Neural progenitor cell (in vitro differentiated cells): ENCODE data around the gene ANKFY1. TPM values are rescaled to one million over a fixed set of nuclear protein-coding genes. Genes with fewer than 3 reads are reported as not detected.

Source experiments
- DNase-seq: peaks from one replicate; pipeline ENCODE4 v3.0.0-alpha.2; 2016; ENCODE audit warnings: low spot score
- H2AFZ ChIP-seq: fragments of 200-600 bp; sonication (generic); replicated peaks from 2 replicates; pipeline ENCODE4 v1.6.1; 2016; ENCODE audit warnings: antibody characterized with exemption
- H3F3A ChIP-seq: fragments of 200-600 bp; sonication (generic); 2 replicates; pipeline ENCODE4 v1.6.1; 2016; ENCODE audit warnings: antibody characterized with exemption, low read depth
- H3K27ac ChIP-seq: fragments of 200-600 bp; sonication (generic); 2 replicates; pipeline ENCODE4 v1.5.1; 2016; ENCODE audit warnings: mild to moderate bottlenecking
- H3K27me3 ChIP-seq: fragments of 200-600 bp; sonication (generic); 2 replicates; pipeline ENCODE4 v1.6.1; 2016; ENCODE audit warnings: mild to moderate bottlenecking, moderate library complexity
- H3K36me3 ChIP-seq: fragments of 200-600 bp; sonication (generic); 2 replicates; pipeline ENCODE4 v1.5.1; 2016
- H3K4me1 ChIP-seq: fragments of 200-600 bp; sonication (generic); 2 replicates; pipeline ENCODE4 v1.6.1; 2016; ENCODE audit warnings: mixed run types
- H3K4me2 ChIP-seq: fragments of 200-600 bp; sonication (generic); 2 replicates; pipeline ENCODE4 v1.6.1; 2016
- H3K4me3 ChIP-seq: fragments of 200-600 bp; sonication (generic); 2 replicates; pipeline ENCODE4 v1.5.1; 2016
- H3K79me2 ChIP-seq: fragments of 200-600 bp; sonication (generic); 2 replicates; pipeline ENCODE4 v1.6.1; 2016; ENCODE audit warnings: low read depth
- H3K9ac ChIP-seq: fragments of 200-600 bp; sonication (generic); 2 replicates; pipeline ENCODE4 v1.6.1; 2016
- H3K9me3 ChIP-seq: fragments of 200-600 bp; sonication (generic); 2 replicates; pipeline ENCODE4 v1.5.1; 2016; ENCODE audit warnings: low read depth
- H4K20me1 ChIP-seq: fragments of 200-600 bp; sonication (generic); 2 replicates; pipeline ENCODE4 v1.6.1; 2016; ENCODE audit warnings: low read depth
- H3K27ac Mint-ChIP-seq: 3 replicates; pipeline ENCODE4 v1.8.0; 2021; ENCODE audit warnings: mixed read lengths
- H3K27me3 Mint-ChIP-seq: 2 replicates; pipeline ENCODE4 v1.8.0; 2022; ENCODE audit warnings: low read depth, mild to moderate bottlenecking, inconsistent platforms, moderate library complexity, mixed read lengths; ENCODE audit not compliant: insufficient read depth
- H3K36me3 Mint-ChIP-seq: 3 replicates; pipeline ENCODE4 v1.8.0; 2021; ENCODE audit warnings: mixed read lengths
- H3K4me1 Mint-ChIP-seq: 3 replicates; pipeline ENCODE4 v1.8.0; 2021; ENCODE audit warnings: mixed read lengths
- H3K4me3 Mint-ChIP-seq: 3 replicates; pipeline ENCODE4 v1.8.0; 2021; ENCODE audit warnings: mild to moderate bottlenecking, moderate library complexity, mixed read lengths
- H3K9me3 Mint-ChIP-seq: 3 replicates; pipeline ENCODE4 v1.8.0; 2020; ENCODE audit warnings: mixed read lengths
- CTCF ChIP-seq: fragments of 200-600 bp; sonication (generic); IDR thresholded peaks from 2 replicates; pipeline ENCODE4 v1.5.1; 2017; ENCODE audit warnings: antibody characterized with exemption, mild to moderate bottlenecking
- EZH2 ChIP-seq: fragments of 200-600 bp; sonication (generic); IDR thresholded peaks from 2 replicates; pipeline ENCODE4 v1.6.1; 2017; ENCODE audit warnings: antibody characterized with exemption, mild to moderate bottlenecking, moderate library complexity
- EZH2phosphoT487 ChIP-seq: fragments of 200-600 bp; sonication (generic); IDR thresholded peaks from 2 replicates; pipeline ENCODE4 v1.6.1; 2017; ENCODE audit warnings: antibody characterized with exemption
- total RNA-seq: library from RNA; depleted of rRNA; stranded (reverse); fragments of >200 nt; gene quantifications from 2 replicates; pipeline ENCODE4 v1.2.3, GENCODE V29; 2015; ENCODE audit warnings: low replicate concordance

Gene ANKFY1
- total RNA-seq, 1 donor from 2014 or later = 39.8 TPM

- Mint-ChIP-seq H3K4me1 (no peaks in the 10 kb centered on the region), H3K9me3 (no peaks in the 10 kb centered on the region), H3K27me3 (no peaks in the 10 kb centered on the region), H3K27ac (no peak overlapping the region), H3K4me3 (no peak overlapping the region), H3K36me3 (peaks cover 26% of the 10 kb centered on the region)
- H3K9ac ChIP-seq = no peak overlapping the region
- no peak overlapping the region for H3K4me3 ChIP-seq
- H3K79me2 ChIP-seq = peaks cover 27% of the 10 kb centered on the region
- peaks cover 10% of the 10 kb centered on the region for H4K20me1 ChIP-seq
- no peak overlapping the region for H3K27ac ChIP-seq
- H3K4me1 ChIP-seq = no peaks in the 10 kb centered on the region
- no peaks in the 10 kb centered on the region for H3K36me3 ChIP-seq
- H2AFZ ChIP-seq = no peak overlapping the region
- no peak for DNase-seq
- H3K9me3 ChIP-seq = no peaks in the 10 kb centered on the region
- H3K27me3 ChIP-seq = no peaks in the 10 kb centered on the region
- no peak overlapping the region for H3K4me2 ChIP-seq
- peaks cover 12% of the 10 kb centered on the region for H3F3A ChIP-seq
- TF ChIP-seq EZH2 (no peak), CTCF (no peak), EZH2phosphoT487 (no peak)
Observed at GRCh38 chr17:4272213-4272971, 8.6 kb upstream of the ANKFY1 start.

- Histone ChIP-seq H3K27me3 (no peaks in the 10 kb centered on the region), H3K9ac (no peak overlapping the region), H3F3A (peaks cover 12% of the 10 kb centered on the region), H3K36me3 (no peaks in the 10 kb centered on the region), H2AFZ (no peak overlapping the region), H3K9me3 (no peaks in the 10 kb centered on the region), H3K79me2 (peaks cover 16% of the 10 kb centered on the region), H4K20me1 (peaks cover 10% of the 10 kb centered on the region), H3K4me2 (no peak overlapping the region), H3K27ac (no peak overlapping the region), H3K4me3 (no peak overlapping the region), H3K4me1 (no peaks in the 10 kb centered on the region)
- no peak overlapping the region for H3K27ac Mint-ChIP-seq
- no peaks in the 10 kb centered on the region for H3K9me3 Mint-ChIP-seq
- H3K27me3 Mint-ChIP-seq = no peaks in the 10 kb centered on the region
- H3K36me3 Mint-ChIP-seq = peaks cover 21% of the 10 kb centered on the region
- no peak for TF ChIP-seq EZH2
- TF ChIP-seq EZH2phosphoT487 = no peak
- TF ChIP-seq CTCF = no peak
- no peak overlapping the region for H3K4me3 Mint-ChIP-seq
- DNase-seq = no peak
- no peaks in the 10 kb centered on the region for H3K4me1 Mint-ChIP-seq
Observed at GRCh38 chr17:4270736-4271135, 7.0 kb upstream of the ANKFY1 start.

GRCh38 chr17:4269915-4270314 is 6.1 kb upstream of the ANKFY1 start:
- Mint-ChIP-seq H3K4me3 (no peak overlapping the region), H3K36me3 (peaks cover 21% of the 10 kb centered on the region), H3K9me3 (no peaks in the 10 kb centered on the region), H3K4me1 (peaks cover 7% of the 10 kb centered on the region), H3K27ac (no peak overlapping the region), H3K27me3 (peaks cover 2% of the 10 kb centered on the region)
- H3K36me3 ChIP-seq = no peaks in the 10 kb centered on the region
- H3K27me3 ChIP-seq = no peaks in the 10 kb centered on the region
- no peaks in the 10 kb centered on the region for H3K9me3 ChIP-seq
- no peak overlapping the region for H2AFZ ChIP-seq
- no peak overlapping the region for H3K9ac ChIP-seq
- no peaks in the 10 kb centered on the region for H3K4me1 ChIP-seq
- H3F3A ChIP-seq = peaks cover 12% of the 10 kb centered on the region
- H4K20me1 ChIP-seq = peaks cover 10% of the 10 kb centered on the region
- H3K4me3 ChIP-seq = no peak overlapping the region
- DNase-seq = no peak
- H3K79me2 ChIP-seq = peaks cover 8% of the 10 kb centered on the region
- H3K27ac ChIP-seq = no peak overlapping the region
- no peak overlapping the region for H3K4me2 ChIP-seq
- TF ChIP-seq EZH2 (no peak), CTCF (no peak), EZH2phosphoT487 (no peak)
